HepG2 (cell line): ENCODE results near the gene RPS10. TPM values are rescaled to one million over a fixed set of nuclear protein-coding genes. Genes with fewer than 3 reads are reported as not detected.

Source experiments
- ATAC-seq: fragments of 200-7000 bp; cut with Tn5 transposase; 3 replicates; pipeline ENCODE4 v1.9.1; 2020; ENCODE audit warnings: mild to moderate bottlenecking, moderate library complexity
- BruUV-seq: library from RNA; stranded (reverse); fragments of 400-500 nt; replicated peaks from 2 replicates; lab custom pipeline; 2021; lab: Mats Ljungman, UMichigan
- CTCF ChIA-PET: fragments of 300-600 bp; formaldehyde crosslinking; extraction: SDS; loops from one replicate; lab custom pipeline; 2021; ENCODE audit warnings: low total read pairs, inconsistent platforms, low intra/inter-chr PET ratio; lab: Yijun Ruan, JAX
- POLR2A ChIA-PET: fragments of 350-600 bp; sonication (Branson Sonifier 250); formaldehyde crosslinking; loops from one replicate; lab custom pipeline; 2020; ENCODE audit warnings: antibody characterized with exemption, inconsistent platforms; lab: Yijun Ruan, JAX
- DNase-seq: peaks from one replicate; pipeline ENCODE4 v3.0.0-alpha.2; 2015; ENCODE audit warnings: low spot score
- FAIRE-seq: peaks from 3 replicates; lab custom pipeline; 2011; peaks lifted over from hg19 to GRCh38; lab: Jason Lieb, UNC
- H2AFZ ChIP-seq: one replicate; pipeline ENCODE4 v1.6.1; 2011; ENCODE audit warnings: low read length, inconsistent platforms
- H3K27ac ChIP-seq: fragments of 300-600 bp; 3 replicates; pipeline ENCODE4 v1.8.0; 2011; ENCODE audit warnings: mixed run types, mild to moderate bottlenecking, mixed read lengths, low read length, inconsistent platforms; ENCODE audit not compliant: insufficient read depth; ENCODE audit errors: extremely low read length
- H3K27me3 ChIP-seq, 2 experiments: fragments of 200-600 bp in 1 of 2; 2 replicates in 1 of 2; 3 replicates in 1 of 2; pipeline versions ENCODE4 v1.6.0 to v1.8.0; 2011; ENCODE audit warnings: low read length in 2 of 2, mild to moderate bottlenecking in 2 of 2, moderate library complexity in 2 of 2, inconsistent platforms in 1 of 2; ENCODE audit not compliant: insufficient read depth in 2 of 2, control insufficient read depth in 1 of 2
- H3K36me3 ChIP-seq, 2 experiments: fragments of 200-600 bp in 1 of 2; replicated peaks in 1 of 2; 2 replicates in 1 of 2; 3 replicates in 1 of 2; pipeline versions ENCODE4 v1.5.1 to v1.8.0; 2011; ENCODE audit warnings: low read length in 2 of 2, inconsistent platforms in 1 of 2; ENCODE audit not compliant: insufficient read depth in 2 of 2, control insufficient read depth in 1 of 2
- H3K4me1 ChIP-seq: 2 replicates; pipeline ENCODE4 v1.5.1; 2012; ENCODE audit warnings: low read length, inconsistent platforms; ENCODE audit not compliant: insufficient read depth
- H3K4me2 ChIP-seq: 2 replicates; pipeline ENCODE4 v1.6.0; 2011; ENCODE audit warnings: low read depth, low read length, inconsistent platforms
- H3K4me3 ChIP-seq, 3 experiments: fragments of 200-600 bp in 1 of 3; sonication (generic), shearing (Covaris generic) in 1 of 3; replicated peaks in 1 of 3; 2 replicates each; pipeline ENCODE4 v1.5.1; 2011 to 2016; ENCODE audit warnings: low read length in 3 of 3, inconsistent platforms in 2 of 3, low read depth in 2 of 3, mild to moderate bottlenecking in 2 of 3, control low read depth in 1 of 3, mixed read lengths in 1 of 3; ENCODE audit not compliant: insufficient read depth in 1 of 3
- H3K79me2 ChIP-seq: one replicate; pipeline ENCODE4 v1.6.1; 2011; ENCODE audit warnings: low read length, inconsistent platforms; ENCODE audit not compliant: insufficient read depth
- H3K9ac ChIP-seq: 2 replicates; pipeline ENCODE4 v1.6.0; 2011; ENCODE audit warnings: mild to moderate bottlenecking, low read depth, low read length, inconsistent platforms; ENCODE audit not compliant: insufficient read depth
- H3K9me3 ChIP-seq: 2 replicates; pipeline ENCODE4 v1.5.1; 2012; ENCODE audit warnings: mild to moderate bottlenecking, low read length
- H4K20me1 ChIP-seq: 2 replicates; pipeline ENCODE4 v1.6.0; 2011; ENCODE audit warnings: inconsistent platforms, mild to moderate bottlenecking, low read length, moderate library complexity; ENCODE audit not compliant: insufficient read depth
- CCAR2 ChIP-seq: fragments of 200-400 bp; formaldehyde crosslinking; optimal IDR thresholded peaks from 2 replicates; pipeline ENCODE3; 2018; ENCODE audit warnings: low read depth, mild to moderate bottlenecking, low read length, moderate library complexity
- TEAD3 ChIP-seq: optimal IDR thresholded peaks from 2 replicates; pipeline ENCODE3; 2016; ENCODE audit warnings: borderline replicate concordance
- ZBED4 ChIP-seq: sonication (generic); formaldehyde crosslinking; IDR thresholded peaks from 2 replicates; pipeline ENCODE4 v1.4.0; 2020; ENCODE audit warnings: missing genetic modification reagents, borderline replicate concordance
- ZNF18 ChIP-seq: sonication (generic); formaldehyde crosslinking; IDR thresholded peaks from 2 replicates; pipeline ENCODE4 v1.8.0; 2022; ENCODE audit warnings: mild to moderate bottlenecking, missing genetic modification reagents; ENCODE audit not compliant: insufficient replicate concordance
- ZNF30 ChIP-seq: sonication (generic); formaldehyde crosslinking; IDR thresholded peaks from 2 replicates; pipeline ENCODE4 v1.5.0; 2020; ENCODE audit warnings: mild to moderate bottlenecking, missing genetic modification reagents
- ZNF7 ChIP-seq: IDR thresholded peaks from 2 replicates; pipeline ENCODE4 v1.6.1; 2016; ENCODE audit warnings: missing biosample characterization, missing genetic modification reagents
- WGBS: methylation state at CpG from one replicate; pipeline ENCODE4 v1.1.6; 2017; ENCODE audit warnings: low lambda C conversion rate; 5-methylcytosine and 5-hydroxymethylcytosine counted together
- in situ Hi-C: cut with HindIII; loops from 2 replicates; pipeline ENCODE4 v1.10.0; 2017; ENCODE audit warnings: low pct_unique_long_range_greater_than_20kb; ENCODE audit not compliant: extremely low pct_ligation_motif_present
- intact Hi-C: fragments of 100-400 bp; cut with micrococcal nuclease; formaldehyde crosslinking; loops from one replicate; pipeline ENCODE4 v1.10.0; 2022; ENCODE audit not compliant: unreplicated experiment
- polyA plus RNA-seq, 8 experiments: library from polyadenylated mRNA; depleted of rRNA in 3 of 8; stranded (reverse) in 7 of 8; unstranded in 1 of 8; fragments of >200 nt; fragmentation: Illumina TruSeq in 4 of 8; extraction: Trizol in 4 of 8; gene quantifications; 2 replicates each; pipeline versions ENCODE4 v1.2.1 to v1.2.3, GENCODE V29; 2011 to 2016; ENCODE audit warnings: low read depth in 4 of 8, missing spikeins in 1 of 8, mixed read lengths in 1 of 8; ENCODE audit not compliant: insufficient read depth in 1 of 8
- total RNA-seq, 5 experiments: library from RNA; depleted of rRNA; stranded (reverse); fragments of >200 nt; fragmentation: Illumina TruSeq; extraction: Trizol; gene quantifications; 2 replicates each; pipeline ENCODE4 v1.2.3, GENCODE V29; 2016; ENCODE audit warnings: low read depth in 1 of 5

The RPS10 gene
- total and polyA plus RNA-seq, 2 of the 13 experiments (the other 11 are each of a cell fraction or from before 2014, with no cell fraction given): 2,909 to 4,648 TPM

DNA sequence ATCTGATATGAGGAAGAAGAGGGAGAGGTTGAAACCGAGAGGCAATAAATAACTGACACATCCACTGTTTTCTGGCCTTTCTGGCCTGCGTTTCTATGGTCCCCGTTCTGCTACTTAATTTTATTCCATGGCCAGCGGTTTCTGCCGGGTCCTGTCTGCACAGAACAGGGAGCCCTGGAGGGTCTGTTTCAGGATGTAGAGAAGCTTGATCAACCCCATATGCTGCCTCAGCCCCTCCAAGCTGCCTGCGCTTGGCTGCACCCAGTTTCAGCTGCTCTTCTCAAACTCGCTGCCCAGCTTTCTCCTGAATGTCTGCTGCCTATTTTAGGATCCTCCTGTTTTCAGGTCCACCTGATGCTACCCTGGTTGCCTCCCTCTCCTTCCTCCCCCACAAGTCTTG lies 21.5 kb upstream of the RPS10 start:
- intact Hi-C loops (no loop called here), in situ Hi-C loops (no loop called here)
- Histone ChIP-seq H3K27ac (no peak overlapping the region), H3K4me3 (no peak overlapping the region), H3K4me1 (no peaks in the 10 kb centered on the region), H4K20me1 (no peaks in the 10 kb centered on the region), H3K4me2 (no peak overlapping the region), H2AFZ (no peak overlapping the region), H3K27me3 (peaks cover 1 to 14% of the 10 kb centered on the region in 2 experiments; a peak in 2 of 5 replicates), H3K79me2 (no peaks in the 10 kb centered on the region), H3K36me3 (no peaks in the 10 kb centered on the region), H3K9ac (no peak overlapping the region), H3K9me3 (no peaks in the 10 kb centered on the region)
- no TSS peak for BruUV-seq
- POLR2A ChIA-PET: no interaction called here
- CTCF ChIA-PET: no interaction called here
- WGBS: 53% methylated on average over 7 of the region's 7 CpGs
- TF ChIP-seq ZNF30 (CRISPR knock-in tag) (no peak), TEAD3 (no peak), CCAR2 (no peak), ZNF18 (CRISPR knock-in tag) (no peak), ZNF7 (CRISPR knock-in tag) (no peak), ZBED4 (no peak)
- FAIRE-seq (no peak), ATAC-seq (no peak), DNase-seq (no peak)
